ENCODE results near the gene WSCD1. TPM values are rescaled to one million over a fixed set of nuclear protein-coding genes. Genes with fewer than 3 reads are reported as not detected.

The WSCD1 gene
- total and polyA plus RNA-seq, 2 donors (not counting 1 experiment from before 2014, with no cell fraction given), result not detected

DNA sequence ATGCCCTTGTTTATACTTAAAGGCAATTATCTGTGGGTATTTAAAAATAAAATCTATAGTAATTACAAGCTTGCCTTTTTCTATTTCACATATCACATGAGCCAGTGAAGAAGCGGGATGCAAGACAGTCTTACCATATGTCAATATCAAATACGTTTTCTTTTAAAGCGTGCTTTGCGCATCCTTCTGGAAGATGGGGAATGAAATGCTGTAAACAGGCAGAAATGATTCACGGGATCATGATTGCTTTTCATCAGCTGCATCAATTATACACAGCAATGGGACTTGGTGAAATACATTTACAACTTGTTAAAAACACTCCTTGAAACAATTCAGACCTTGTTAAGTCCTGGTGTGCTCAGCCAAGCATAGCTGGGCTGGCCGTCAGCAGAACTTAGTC, 72.5 kb downstream of the WSCD1 start:
- H3K36me3 ChIP-seq (replicated peaks in 1 of 2; ENCODE audit: control extremely low read depth in 1 of 2, control insufficient read depth in 1 of 2, extremely low read depth in 1 of 2, insufficient read depth in 2 of 2, low read length in 1 of 2), result no peaks in the 10 kb centered on the region
- no peak overlapping the region for H3K27ac Mint-ChIP-seq
- ChIA-PET POLR2A (no interaction called here), CTCF (interaction anchor here (0.6 kb wide), 1 partner anchor 123 kb away, joined by 3 read pairs; no protein-coding TSS in a partner anchor)
- peaks cover 16% of the 10 kb centered on the region for H3K27me3 Mint-ChIP-seq
- H3K9me3 Mint-ChIP-seq (ENCODE audit: insufficient read depth), result peaks cover 5% of the 10 kb centered on the region
- H3K79me2 ChIP-seq (ENCODE audit: control insufficient read depth, insufficient read depth, low read length), result no peaks in the 10 kb centered on the region
- H3K27ac ChIP-seq (ENCODE audit: low read length in 2 of 2), result no peak overlapping the region
- peaks cover 0 to 6% (median 4%) of the 10 kb centered on the region in 3 donors for H3K9me3 ChIP-seq (ENCODE audit: control extremely low read depth in 1 of 3, control insufficient read depth in 2 of 3, insufficient read depth in 1 of 3, low read length in 2 of 3)
- intact Hi-C loops (cut with micrococcal nuclease), result no loop called here
- no peaks in the 10 kb centered on the region for H3K4me1 Mint-ChIP-seq
- no peak overlapping the region for H2AFZ ChIP-seq (ENCODE audit: insufficient read depth, low read depth, low read length, poor library complexity, severe bottlenecking)
- no peak for ATAC-seq (ENCODE audit: low read depth)
- DNase-seq, result no peak
- no peak overlapping the region for H3K4me3 ChIP-seq (ENCODE audit: control extremely low read depth in 1 of 5, extremely low read depth in 1 of 5, insufficient read depth in 1 of 5, low read depth in 2 of 5, low read length in 4 of 5)
- TF ChIP-seq EZH2 (IDR thresholded peaks at IDR 0.05; ENCODE audit: borderline replicate concordance, insufficient read depth, low read depth, low read length, poor library complexity, severe bottlenecking) (no peak), CTCF (IDR thresholded peaks at IDR 0.05) (no peak)
- peaks cover 0 to 2% (median 0%) of the 10 kb centered on the region in 4 experiments for H3K27me3 ChIP-seq (replicated peaks in 1 of 4; ENCODE audit: control extremely low read depth in 1 of 4, control insufficient read depth in 3 of 4, insufficient read depth in 4 of 4, low read length in 3 of 4)
- WGBS (ENCODE audit: insufficient coverage), result 63% methylated on average over 1 of the region's 6 CpGs
- no peaks in the 10 kb centered on the region for H3K4me1 ChIP-seq (ENCODE audit: control insufficient read depth in 2 of 2, insufficient read depth in 2 of 2, low read length in 2 of 2)
- no peak overlapping the region for H3K4me3 Mint-ChIP-seq
- no peaks in the 10 kb centered on the region for H4K20me1 ChIP-seq (ENCODE audit: control insufficient read depth, insufficient read depth, low read length, poor library complexity, severe bottlenecking)
- H3K9ac ChIP-seq (ENCODE audit: low read length), result no peak overlapping the region
- no peak overlapping the region for H3K4me2 ChIP-seq (replicated peaks; ENCODE audit: low read depth, low read length, poor library complexity, severe bottlenecking)

- Histone ChIP-seq H3K4me1 (ENCODE audit: control insufficient read depth in 2 of 2, insufficient read depth in 2 of 2, low read length in 2 of 2) (no peaks in the 10 kb centered on the region), H3K9me3 (ENCODE audit: control extremely low read depth in 1 of 3, control insufficient read depth in 2 of 3, insufficient read depth in 1 of 3, low read length in 2 of 3) (peaks cover 0 to 6% (median 4%) of the 10 kb centered on the region in 3 donors), H2AFZ (ENCODE audit: insufficient read depth, low read depth, low read length, poor library complexity, severe bottlenecking) (no peak overlapping the region), H3K36me3 (replicated peaks in 1 of 2; ENCODE audit: control extremely low read depth in 1 of 2, control insufficient read depth in 1 of 2, extremely low read depth in 1 of 2, insufficient read depth in 2 of 2, low read length in 1 of 2) (no peaks in the 10 kb centered on the region), H3K4me3 (ENCODE audit: control extremely low read depth in 1 of 5, extremely low read depth in 1 of 5, insufficient read depth in 1 of 5, low read depth in 2 of 5, low read length in 4 of 5) (no peak overlapping the region), H3K27me3 (replicated peaks in 1 of 4; ENCODE audit: control extremely low read depth in 1 of 4, control insufficient read depth in 3 of 4, insufficient read depth in 4 of 4, low read length in 3 of 4) (peaks cover 0 to 5% (median 0%) of the 10 kb centered on the region in 4 experiments), H3K27ac (ENCODE audit: low read length in 2 of 2) (no peak overlapping the region), H4K20me1 (ENCODE audit: control insufficient read depth, insufficient read depth, low read length, poor library complexity, severe bottlenecking) (no peaks in the 10 kb centered on the region), H3K4me2 (replicated peaks; ENCODE audit: low read depth, low read length, poor library complexity, severe bottlenecking) (no peak overlapping the region), H3K79me2 (ENCODE audit: control insufficient read depth, insufficient read depth, low read length) (no peaks in the 10 kb centered on the region), H3K9ac (ENCODE audit: low read length) (no peak overlapping the region)
- H3K9me3 Mint-ChIP-seq (ENCODE audit: insufficient read depth), result peaks cover 5% of the 10 kb centered on the region
- peaks cover 12% of the 10 kb centered on the region for H3K27me3 Mint-ChIP-seq
- TF ChIP-seq CTCF (IDR thresholded peaks at IDR 0.05) (no peak), EZH2 (IDR thresholded peaks at IDR 0.05; ENCODE audit: borderline replicate concordance, insufficient read depth, low read depth, low read length, poor library complexity, severe bottlenecking) (no peak)
- ChIA-PET POLR2A (no interaction called here), CTCF (interaction anchor here (0.6 kb wide), 1 partner anchor 9 kb away, joined by 3 read pairs; no protein-coding TSS in a partner anchor)
- H3K27ac Mint-ChIP-seq, result no peak overlapping the region
- WGBS (ENCODE audit: insufficient coverage), result 69% methylated on average over 4 of the region's 4 CpGs
- no peaks in the 10 kb centered on the region for H3K4me1 Mint-ChIP-seq
- intact Hi-C loops (cut with micrococcal nuclease), result no loop called here
- DNase-seq, result no peak
- H3K4me3 Mint-ChIP-seq, result no peak overlapping the region
- no peak for ATAC-seq (ENCODE audit: low read depth)
Measured at GRCh38 chr17:6145946-6146345, 75.8 kb downstream of the WSCD1 start.
